GM12873 (cell line): ENCODE results near the gene NOX3.

Experiments
- TF ChIP-seq, protein P1 (sequence below): IDR thresholded peaks from 2 replicates; pipeline ENCODE4 v1.5.1; 2012; ENCODE audit warnings: low read depth, mild to moderate bottlenecking, moderate library complexity, low read length, control low read depth; ENCODE audit not compliant: insufficient read depth; ENCODE audit errors: missing control alignments

The NOX3 gene

DNA sequence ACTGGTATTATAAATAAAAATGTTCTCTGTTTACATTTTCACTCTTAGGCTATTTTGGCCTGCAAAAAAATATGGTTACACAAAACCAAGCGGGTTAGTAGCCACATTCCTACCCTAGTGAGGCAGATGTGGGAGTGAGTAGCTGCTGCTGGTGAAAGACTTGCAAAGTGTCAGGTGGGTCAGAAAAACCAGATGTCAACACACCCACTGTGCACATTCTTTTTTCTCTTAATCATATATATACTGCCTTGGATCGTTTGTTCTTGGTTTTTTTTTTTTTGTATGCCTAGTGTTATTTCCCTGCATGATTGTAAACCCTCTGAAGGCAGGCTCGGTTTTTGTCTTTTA, 73.3 kb downstream of the NOX3 start:
- TF ChIP-seq, protein P1, sequence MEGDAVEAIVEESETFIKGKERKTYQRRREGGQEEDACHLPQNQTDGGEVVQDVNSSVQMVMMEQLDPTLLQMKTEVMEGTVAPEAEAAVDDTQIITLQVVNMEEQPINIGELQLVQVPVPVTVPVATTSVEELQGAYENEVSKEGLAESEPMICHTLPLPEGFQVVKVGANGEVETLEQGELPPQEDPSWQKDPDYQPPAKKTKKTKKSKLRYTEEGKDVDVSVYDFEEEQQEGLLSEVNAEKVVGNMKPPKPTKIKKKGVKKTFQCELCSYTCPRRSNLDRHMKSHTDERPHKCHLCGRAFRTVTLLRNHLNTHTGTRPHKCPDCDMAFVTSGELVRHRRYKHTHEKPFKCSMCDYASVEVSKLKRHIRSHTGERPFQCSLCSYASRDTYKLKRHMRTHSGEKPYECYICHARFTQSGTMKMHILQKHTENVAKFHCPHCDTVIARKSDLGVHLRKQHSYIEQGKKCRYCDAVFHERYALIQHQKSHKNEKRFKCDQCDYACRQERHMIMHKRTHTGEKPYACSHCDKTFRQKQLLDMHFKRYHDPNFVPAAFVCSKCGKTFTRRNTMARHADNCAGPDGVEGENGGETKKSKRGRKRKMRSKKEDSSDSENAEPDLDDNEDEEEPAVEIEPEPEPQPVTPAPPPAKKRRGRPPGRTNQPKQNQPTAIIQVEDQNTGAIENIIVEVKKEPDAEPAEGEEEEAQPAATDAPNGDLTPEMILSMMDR: no peak

DNA sequence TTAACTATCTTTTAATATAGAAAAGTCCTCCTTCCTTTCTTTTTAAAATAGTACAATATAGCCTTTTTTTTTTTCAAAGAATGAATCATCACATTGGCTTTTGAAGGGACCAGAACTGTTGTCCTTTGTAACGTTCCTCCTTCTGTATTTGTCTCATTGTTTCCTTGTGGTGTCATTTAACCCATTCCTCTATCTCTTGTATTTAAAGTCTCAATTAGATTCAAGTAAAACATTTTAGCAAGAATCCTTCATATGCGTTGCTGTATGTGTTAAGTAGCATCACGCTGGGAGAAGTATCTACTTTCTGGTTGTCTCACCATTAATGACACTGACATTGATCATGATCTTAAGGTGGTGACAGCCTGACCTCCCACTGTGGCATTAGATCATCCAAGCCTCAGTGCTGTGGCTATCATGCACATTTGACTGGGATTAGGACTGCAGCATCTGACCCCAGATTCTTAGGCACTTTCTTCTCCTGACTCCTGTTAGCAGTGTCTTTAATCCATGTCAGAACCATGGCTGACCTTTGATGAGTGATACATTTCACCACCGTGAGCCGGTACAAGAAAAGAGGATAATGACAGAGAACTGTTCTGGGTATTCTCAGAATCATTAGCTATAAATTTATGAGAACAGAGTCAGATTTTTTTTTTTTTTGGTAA, 73.8 kb downstream of the NOX3 start:
- TF ChIP-seq, protein P1: no peak

GRCh38 chr6:155380666-155381332, 74.8 kb downstream of the NOX3 start:
- TF ChIP-seq, protein P1: no peak

DNA sequence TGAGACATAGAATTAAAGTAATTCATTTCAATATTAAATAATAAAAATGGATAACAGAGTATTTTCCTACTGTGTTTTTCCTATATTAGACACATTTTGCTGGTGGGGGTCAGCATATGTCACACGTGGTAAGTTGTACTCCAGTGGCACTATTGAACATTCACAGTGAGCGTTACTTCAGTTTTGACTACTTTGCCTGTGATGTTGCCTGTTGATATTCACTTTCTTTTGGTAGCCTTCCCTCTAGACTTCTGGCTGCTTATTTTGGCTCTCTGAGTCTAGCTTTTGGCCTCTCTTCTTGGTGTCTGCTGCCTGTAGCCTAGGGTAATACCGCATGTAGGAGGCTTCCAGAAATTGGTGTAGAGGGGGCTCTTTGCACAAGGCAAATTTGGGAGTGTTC, 76.9 kb downstream of the NOX3 start:
- TF ChIP-seq, protein P1: no peak

GRCh38 chr6:155378276-155378675, 77.4 kb downstream of the NOX3 start:
- TF ChIP-seq, protein P1: no peak

- TF ChIP-seq, protein P1: no peak
Measured at GRCh38 chr6:155377061-155377460, 78.6 kb downstream of the NOX3 start.

- TF ChIP-seq, protein P1: no peak
Measured at GRCh38 chr6:155375801-155376200, 79.8 kb downstream of the NOX3 start.
